DND-41 (cell line): ENCODE data around the gene ZFYVE28.
A peak's percentile ranks its signal among the peaks of the same experiment; 100 is the strongest.

Source experiments
- ATAC-seq: fragments of 200-7000 bp; cut with Tn5 transposase; 3 replicates; pipeline ENCODE4 v1.9.1; 2021; ENCODE audit warnings: low read depth; ENCODE audit not compliant: insufficient read depth
- DNase-seq: peaks from one replicate; pipeline ENCODE4 v3.0.0-alpha.2; 2020
- H2AFZ ChIP-seq: 2 replicates; pipeline ENCODE4 v1.6.0; 2012; ENCODE audit warnings: low read depth, low read length
- H3K27ac ChIP-seq: 2 replicates; pipeline ENCODE4 v1.5.1; 2012; ENCODE audit warnings: low read length, inconsistent platforms
- H3K27me3 ChIP-seq: fragments of 200-600 bp; sonication (generic); 2 replicates; pipeline ENCODE4 v1.6.0; 2012; ENCODE audit warnings: low read length, mild to moderate bottlenecking, inconsistent platforms; ENCODE audit not compliant: insufficient read depth, poor library complexity
- H3K36me3 ChIP-seq: 2 replicates; pipeline ENCODE4 v1.5.1; 2012; ENCODE audit warnings: low read length, inconsistent platforms; ENCODE audit not compliant: insufficient read depth
- H3K4me1 ChIP-seq: 2 replicates; pipeline ENCODE4 v1.5.1; 2012; ENCODE audit warnings: mild to moderate bottlenecking, low read length; ENCODE audit not compliant: insufficient read depth
- H3K4me2 ChIP-seq: 2 replicates; pipeline ENCODE4 v1.6.0; 2012; ENCODE audit warnings: mild to moderate bottlenecking, moderate library complexity, low read length, inconsistent platforms; ENCODE audit not compliant: insufficient read depth
- H3K4me3 ChIP-seq, 2 experiments: fragments of 200-600 bp in 1 of 2; shearing (Covaris generic) in 1 of 2; 2 replicates each; pipeline ENCODE4 v1.5.1; 2012 to 2016; ENCODE audit warnings: inconsistent platforms in 2 of 2, low read length in 2 of 2, mild to moderate bottlenecking in 2 of 2, low read depth in 1 of 2, moderate library complexity in 1 of 2
- H3K79me2 ChIP-seq: 2 replicates; pipeline ENCODE4 v1.6.0; 2012; ENCODE audit warnings: low read length, inconsistent platforms; ENCODE audit not compliant: insufficient read depth
- H3K9ac ChIP-seq: 2 replicates; pipeline ENCODE4 v1.6.0; 2012; ENCODE audit warnings: low read depth, mild to moderate bottlenecking, inconsistent platforms, low read length, moderate library complexity
- H3K9me3 ChIP-seq: 2 replicates; pipeline ENCODE4 v1.5.1; 2012; ENCODE audit warnings: low read length, moderate library complexity, mild to moderate bottlenecking, inconsistent platforms; ENCODE audit not compliant: insufficient read depth, severe bottlenecking
- H4K20me1 ChIP-seq: 2 replicates; pipeline ENCODE4 v1.6.0; 2012; ENCODE audit warnings: low read length; ENCODE audit not compliant: insufficient read depth
- CTCF ChIP-seq: IDR thresholded peaks from 2 replicates; pipeline ENCODE4 v1.5.1; 2012; ENCODE audit warnings: borderline replicate concordance, low read length, moderate library complexity, mild to moderate bottlenecking; ENCODE audit not compliant: poor library complexity, severe bottlenecking; ENCODE audit errors: extremely low read depth
- EZH2 ChIP-seq: IDR thresholded peaks from 3 replicates; pipeline ENCODE4 v1.6.1; 2012; ENCODE audit warnings: borderline replicate concordance, low read depth, mild to moderate bottlenecking, moderate library complexity, low read length, inconsistent platforms; ENCODE audit not compliant: severe bottlenecking

The ZFYVE28 gene

GRCh38 chr4:2423066-2423465, 4.6 kb upstream of the ZFYVE28 start:
- Histone ChIP-seq H3K9me3 (no peaks in the 10 kb centered on the region), H2AFZ (no peak overlapping the region), H3K36me3 (no peaks in the 10 kb centered on the region), H4K20me1 (peaks cover 39% of the 10 kb centered on the region), H3K27me3 (peaks cover 31% of the 10 kb centered on the region), H3K9ac (no peak overlapping the region), H3K79me2 (no peaks in the 10 kb centered on the region), H3K4me1 (peaks cover 7% of the 10 kb centered on the region), H3K4me2 (no peak overlapping the region), H3K4me3 (no peak overlapping the region), H3K27ac (no peak overlapping the region)
- TF ChIP-seq EZH2 (no peak), CTCF (no peak)
- DNase-seq (no peak), ATAC-seq (no peak)

GRCh38 chr4:2421928-2422327, 3.5 kb upstream of the ZFYVE28 start:
- Histone ChIP-seq H4K20me1 (peaks cover 35% of the 10 kb centered on the region), H3K4me3 (no peak overlapping the region), H3K4me2 (no peak overlapping the region), H3K9me3 (no peaks in the 10 kb centered on the region), H3K9ac (no peak overlapping the region), H3K27me3 (peaks cover 31% of the 10 kb centered on the region), H3K4me1 (peaks cover 7% of the 10 kb centered on the region), H3K79me2 (no peaks in the 10 kb centered on the region), H3K27ac (no peak overlapping the region), H3K36me3 (no peaks in the 10 kb centered on the region), H2AFZ (no peak overlapping the region)
- no peak for ATAC-seq
- DNase-seq: no peak
- TF ChIP-seq EZH2: no peak

GRCh38 chr4:2419814-2420213, 1.4 kb upstream of the ZFYVE28 start:
- no peaks in the 10 kb centered on the region for H3K79me2 ChIP-seq
- H3K36me3 ChIP-seq: no peaks in the 10 kb centered on the region
- peaks cover 36% of the 10 kb centered on the region for H4K20me1 ChIP-seq
- no peaks in the 10 kb centered on the region for H3K9me3 ChIP-seq
- H3K9ac ChIP-seq: no peak overlapping the region
- DNase-seq (no peak), ATAC-seq (no peak)
- peaks cover 48% of the 10 kb centered on the region for H3K27me3 ChIP-seq
- no peak overlapping the region for H3K27ac ChIP-seq
- H3K4me1 ChIP-seq: peaks cover 7% of the 10 kb centered on the region
- no peak overlapping the region for H3K4me2 ChIP-seq
- no peak overlapping the region for H3K4me3 ChIP-seq
- TF ChIP-seq CTCF (no peak), EZH2 (no peak)
- no peak overlapping the region for H2AFZ ChIP-seq

GRCh38 chr4:2418650-2419571, 466 bp upstream of the ZFYVE28 start, which contains the start of gene CFAP99:
CFAP99 (plus strand) TSS chr4:2418955.
- Histone ChIP-seq H3K4me1 (peaks cover 16% of the 10 kb centered on the region), H3K4me3 (peak within 1 kb of the TSS in 1 of 2 experiments; percentile 50; a peak in 2 of 4 replicates), H3K4me2 (peak within 1 kb of the TSS; percentile 75), H3K9me3 (no peaks in the 10 kb centered on the region), H4K20me1 (peaks cover 39% of the 10 kb centered on the region), H3K27ac (no peak within 1 kb of the TSS), H3K36me3 (no peaks in the 10 kb centered on the region), H2AFZ (no peak within 1 kb of the TSS; the same call in 1 of the 2 replicates), H3K79me2 (no peaks in the 10 kb centered on the region), H3K9ac (no peak within 1 kb of the TSS), H3K27me3 (peaks cover 48% of the 10 kb centered on the region)
- TF ChIP-seq CTCF: peak; percentile 9
- TF ChIP-seq EZH2: no peak
- peak; percentile 94 for ATAC-seq
- DNase-seq: peak; percentile 90
